IMR-90 (cell line): ENCODE measurements around the gene C6orf15. TPM values are rescaled to one million over a fixed set of nuclear protein-coding genes. Genes with fewer than 3 reads are reported as not detected.

ENCODE experiments used
- ATAC-seq: fragments of 200-7000 bp; cut with Tn5 transposase; 2 replicates; pipeline ENCODE4 v1.9.1; 2020; ENCODE audit warnings: low read depth, mild to moderate bottlenecking, moderate library complexity
- BruUV-seq: library from RNA; stranded (reverse); fragments of 400-500 nt; replicated peaks from 2 replicates; lab custom pipeline; 2021; lab: Mats Ljungman, UMichigan
- CTCF ChIA-PET: fragments of 300-600 bp; formaldehyde crosslinking; extraction: SDS; loops from one replicate; lab custom pipeline; 2021; ENCODE audit warnings: antibody characterized with exemption; lab: Yijun Ruan, JAX
- POLR2A ChIA-PET: fragments of 300-600 bp; sonication (Branson Sonifier 250); formaldehyde crosslinking; loops from one replicate; lab custom pipeline; 2022; ENCODE audit warnings: antibody characterized with exemption; ENCODE audit not compliant: unreplicated experiment; lab: Charles Lee
- DNase-seq: peaks from one replicate; pipeline ENCODE4 v3.0.0; 2013
- H2AFZ ChIP-seq: replicated peaks from 2 replicates; pipeline ENCODE3; 2013; ENCODE audit warnings: low read length, mild to moderate bottlenecking; ENCODE audit not compliant: poor library complexity
- H2AK5ac ChIP-seq: 2 replicates; pipeline ENCODE4 v1.6.1; 2013; ENCODE audit warnings: low read depth, low read length, inconsistent platforms
- H2AK9ac ChIP-seq: replicated peaks from 2 replicates; pipeline ENCODE3; 2013; ENCODE audit warnings: mild to moderate bottlenecking, low read depth, low read length, moderate library complexity; ENCODE audit not compliant: poor library complexity
- H2BK120ac ChIP-seq: 2 replicates; pipeline ENCODE4 v1.6.1; 2013; ENCODE audit warnings: low read depth, low read length, inconsistent platforms
- H2BK15ac ChIP-seq: 3 replicates; pipeline ENCODE4 v1.6.1; 2013; ENCODE audit warnings: low read depth, low read length, inconsistent platforms
- H2BK20ac ChIP-seq: 2 replicates; pipeline ENCODE4 v1.6.1; 2013; ENCODE audit warnings: low read depth, mild to moderate bottlenecking, inconsistent platforms, low read length, moderate library complexity
- H2BK5ac ChIP-seq: 2 replicates; pipeline ENCODE4 v1.6.1; 2013; ENCODE audit warnings: mild to moderate bottlenecking, low read depth, low read length, inconsistent platforms; ENCODE audit not compliant: poor library complexity, severe bottlenecking
- H3K14ac ChIP-seq: replicated peaks from 2 replicates; pipeline ENCODE4 v1.6.1; 2013; ENCODE audit warnings: low read depth, low read length, inconsistent platforms
- H3K18ac ChIP-seq: 2 replicates; pipeline ENCODE4 v1.6.1; 2013; ENCODE audit warnings: low read depth, low read length, control low read depth
- H3K23ac ChIP-seq: 2 replicates; pipeline ENCODE4 v1.6.1; 2013; ENCODE audit warnings: low read depth, low read length, inconsistent platforms
- H3K27ac ChIP-seq: 2 replicates; pipeline ENCODE4 v1.5.1; 2013; ENCODE audit warnings: mild to moderate bottlenecking, control low read depth, low read length; ENCODE audit not compliant: insufficient read depth
- H3K27me3 ChIP-seq: 2 replicates; pipeline ENCODE4 v1.6.1; 2013; ENCODE audit warnings: low read length; ENCODE audit not compliant: control insufficient read depth, insufficient read depth
- H3K36me3 ChIP-seq: 2 replicates; pipeline ENCODE4 v1.6.1; 2013; ENCODE audit warnings: low read length, mixed read lengths; ENCODE audit not compliant: control insufficient read depth, insufficient read depth
- H3K4ac ChIP-seq: 2 replicates; pipeline ENCODE4 v1.6.1; 2013; ENCODE audit warnings: low read depth, low read length, inconsistent platforms
- H3K4me1 ChIP-seq: 2 replicates; pipeline ENCODE4 v1.6.1; 2013; ENCODE audit warnings: low read length, mixed read lengths; ENCODE audit not compliant: control insufficient read depth, insufficient read depth
- H3K4me2 ChIP-seq: 2 replicates; pipeline ENCODE4 v1.6.1; 2013; ENCODE audit warnings: low read depth, mild to moderate bottlenecking, control low read depth, low read length, moderate library complexity
- H3K4me3 ChIP-seq: 2 replicates; pipeline ENCODE4 v1.5.1; 2013; ENCODE audit warnings: low read depth, mild to moderate bottlenecking, control low read depth, low read length, moderate library complexity; ENCODE audit not compliant: insufficient read depth
- H3K56ac ChIP-seq: 2 replicates; pipeline ENCODE4 v1.6.1; 2013; ENCODE audit warnings: low read length, inconsistent platforms; ENCODE audit not compliant: insufficient read depth; ENCODE audit errors: extremely low read depth
- H3K79me1 ChIP-seq, 2 experiments: 2 replicates each; pipeline ENCODE4 v1.6.1; 2013; ENCODE audit warnings: low read length in 2 of 2, inconsistent platforms in 1 of 2, low read depth in 1 of 2
- H3K9ac ChIP-seq: 2 replicates; pipeline ENCODE4 v1.6.1; 2013; ENCODE audit warnings: low read depth, low read length, control low read depth
- H3K9me1 ChIP-seq: 2 replicates; pipeline ENCODE4 v1.6.1; 2013; ENCODE audit warnings: low read length, inconsistent platforms; ENCODE audit not compliant: insufficient read depth
- H3K9me3 ChIP-seq: 2 replicates; pipeline ENCODE4 v1.6.1; 2013; ENCODE audit warnings: low read length; ENCODE audit not compliant: control insufficient read depth, insufficient read depth
- H4K20me1 ChIP-seq: 2 replicates; pipeline ENCODE4 v1.6.1; 2013; ENCODE audit warnings: low read length, inconsistent platforms; ENCODE audit not compliant: insufficient read depth
- H4K5ac ChIP-seq: 2 replicates; pipeline ENCODE4 v1.6.1; 2013; ENCODE audit warnings: mild to moderate bottlenecking, low read depth, low read length, control low read depth
- H4K8ac ChIP-seq, 2 experiments: 2 replicates each; pipeline ENCODE4 v1.6.1; 2013; ENCODE audit warnings: low read depth in 2 of 2, low read length in 2 of 2, control low read depth in 1 of 2, inconsistent platforms in 1 of 2
- H4K91ac ChIP-seq: 2 replicates; pipeline ENCODE4 v1.6.1; 2013; ENCODE audit warnings: low read depth, low read length, inconsistent platforms; ENCODE audit not compliant: insufficient read depth
- BHLHE40 ChIP-seq: fragments of 150-350 bp; IDR thresholded peaks from 2 replicates; pipeline ENCODE4 v1.6.1; 2016; ENCODE audit warnings: mild to moderate bottlenecking, low read depth, low read length
- CEBPB ChIP-seq: IDR thresholded peaks from 2 replicates; pipeline ENCODE4 v1.6.1; 2012; ENCODE audit warnings: low read depth, low read length, improper control_type of control experiment
- CHD1 ChIP-seq: IDR thresholded peaks from 2 replicates; pipeline ENCODE4 v1.6.1; 2012; ENCODE audit warnings: low read depth, low read length, improper control_type of control experiment
- MAZ ChIP-seq: IDR thresholded peaks from 2 replicates; pipeline ENCODE4 v1.6.1; 2012; ENCODE audit warnings: low read depth, mild to moderate bottlenecking, low read length, improper control_type of control experiment, moderate library complexity, borderline replicate concordance
- MXI1 ChIP-seq: IDR thresholded peaks from 2 replicates; pipeline ENCODE4 v1.6.1; 2012; ENCODE audit warnings: low read depth, mild to moderate bottlenecking, low read length, moderate library complexity, borderline replicate concordance
- NFE2L2 ChIP-seq: fragments of 150-350 bp; IDR thresholded peaks from 2 replicates; pipeline ENCODE4 v1.6.1; 2016; ENCODE audit warnings: low read depth, mild to moderate bottlenecking, low read length
- POLR2A ChIP-seq: IDR thresholded peaks from 2 replicates; pipeline ENCODE4 v1.6.1; 2012; ENCODE audit warnings: mild to moderate bottlenecking, low read depth, low read length
- RAD21 ChIP-seq: IDR thresholded peaks from 2 replicates; pipeline ENCODE4 v1.6.1; 2012; ENCODE audit warnings: low read length, improper control_type of control experiment
- WGBS, 2 experiments: methylation state at CpG; one replicate each; pipeline versions ENCODE4 v1.1.5 to v1.1.7; 2013; ENCODE audit warnings: missing lambda C conversion rate in 2 of 2; ENCODE audit not compliant: insufficient read length in 1 of 2; ENCODE audit errors: extremely low coverage in 2 of 2; 5-methylcytosine and 5-hydroxymethylcytosine counted together
- dilution Hi-C: fragments of 300-500 bp; cut with HindIII; formaldehyde crosslinking; loops from one replicate; pipeline ENCODE4 v1.14.3; 2018; ENCODE audit warnings: low sequenced_read_pairs; ENCODE audit not compliant: unreplicated experiment
- in situ Hi-C: fragments of 300-500 bp; cut with MboI; formaldehyde crosslinking; loops from 3 replicates; pipeline ENCODE4 v1.14.3; 2019; ENCODE audit warnings: low sequenced_read_pairs, inconsistent platforms, mixed read lengths
- intact Hi-C: fragments of 100-400 bp; cut with micrococcal nuclease; formaldehyde crosslinking; loops from 2 replicates; pipeline ENCODE4 v1.10.0; 2022
- polyA plus RNA-seq, 3 experiments: library from polyadenylated mRNA; depleted of rRNA; stranded (reverse); fragments of >200 nt; gene quantifications; 2 replicates each; pipeline ENCODE4 v1.2.3, GENCODE V29; 2012; ENCODE audit warnings: low replicate concordance in 1 of 3
- total RNA-seq: library from RNA; depleted of rRNA; stranded (reverse); fragments of >200 nt; gene quantifications from 2 replicates; pipeline ENCODE4 v1.2.3, GENCODE V29; 2012
- TF ChIP-seq, protein P1 (sequence below): fragments of 150-350 bp; IDR thresholded peaks from 2 replicates; pipeline ENCODE4 v1.6.1; 2017; ENCODE audit warnings: mild to moderate bottlenecking, antibody characterized with exemption, low read length, low read depth
- TF ChIP-seq, protein P2 (sequence below): fragments of 150-350 bp; IDR thresholded peaks from 2 replicates; pipeline ENCODE4 v1.6.1; 2016; ENCODE audit warnings: low read depth, mild to moderate bottlenecking, low read length, moderate library complexity, borderline replicate concordance
- TF ChIP-seq, protein P3 (sequence below): conservative IDR thresholded peaks from 2 replicates; pipeline ENCODE4 v1.5.1; 2012; ENCODE audit warnings: mild to moderate bottlenecking, low read depth, low read length, improper control_type of control experiment

C6orf15 gene
- total and polyA plus RNA-seq, 2 of the 4 experiments (the other 2 are of a cell fraction), result not detected

DNA sequence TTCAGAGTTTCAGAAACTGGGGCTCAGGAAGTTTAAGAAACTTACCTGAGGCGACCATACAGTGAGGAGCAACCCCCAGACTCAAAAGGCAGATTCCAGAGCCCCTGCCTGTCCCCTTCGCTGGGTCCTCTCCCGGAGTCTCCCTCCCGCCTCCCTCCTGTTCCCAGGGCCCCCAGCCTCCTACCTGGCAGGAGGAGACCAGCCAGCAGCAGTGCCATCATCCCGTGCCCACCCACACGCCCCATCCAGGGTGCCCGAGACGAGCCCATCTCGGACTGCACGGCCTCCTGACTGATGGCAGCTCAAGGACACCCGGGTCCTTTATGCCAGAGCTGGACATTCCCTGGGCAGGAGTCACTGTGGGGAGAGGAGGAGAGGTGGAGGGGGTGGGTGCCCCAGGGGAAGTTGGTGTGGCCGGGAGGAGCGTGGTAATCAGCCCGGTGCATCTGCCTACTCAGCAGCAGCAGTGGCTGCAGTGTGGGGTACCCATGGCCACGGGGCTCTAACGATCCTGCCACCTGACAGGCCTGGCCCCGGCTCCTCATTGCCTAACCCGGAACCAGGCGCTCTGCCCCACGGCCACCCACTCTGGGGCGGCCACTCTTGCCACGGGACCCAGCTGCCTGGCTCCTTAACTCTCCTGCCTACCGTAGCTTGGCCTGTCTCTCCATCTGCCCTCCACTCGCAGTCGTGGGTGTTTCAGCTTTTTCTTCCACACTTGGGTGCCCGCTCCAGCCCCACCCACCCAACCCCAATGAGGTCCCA, 8.0 kb upstream of the C6orf15 start, which contains the start of gene CDSN:
TSS of gene CDSN (minus strand) at position 296 of the 765 bp plus-strand sequence. CDS start at position 269, 27 bp downstream.
- Histone ChIP-seq H4K20me1 (no peaks in the 10 kb centered on the region), H4K91ac (no peak within 1 kb of the TSS), H3K9me1 (peaks cover under 1% of the 10 kb centered on the region), H2AFZ (no peak within 1 kb of the TSS), H3K18ac (no peak within 1 kb of the TSS), H3K4ac (no peak within 1 kb of the TSS), H4K8ac (no peak within 1 kb of the TSS), H2AK9ac (no peak within 1 kb of the TSS), H2AK5ac (no peak within 1 kb of the TSS), H3K4me3 (no peak within 1 kb of the TSS), H3K27ac (no peak within 1 kb of the TSS), H3K4me1 (peaks cover 2% of the 10 kb centered on the region), H3K4me2 (no peak within 1 kb of the TSS), H4K5ac (no peak within 1 kb of the TSS), H3K36me3 (no peaks in the 10 kb centered on the region), H3K27me3 (peaks cover 3% of the 10 kb centered on the region; the same call in 1 of the 2 replicates), H3K14ac (no peak within 1 kb of the TSS), H2BK120ac (no peak within 1 kb of the TSS), H3K23ac (no peak within 1 kb of the TSS), H2BK5ac (no peak within 1 kb of the TSS), H2BK15ac (no peak within 1 kb of the TSS), H3K9ac (no peak within 1 kb of the TSS), H3K56ac (no peak within 1 kb of the TSS), H3K79me1 (peaks cover 0 to 3% of the 10 kb centered on the region in 2 experiments; a peak in 2 of 4 replicates), H3K9me3 (no peaks in the 10 kb centered on the region), H2BK20ac (no peak within 1 kb of the TSS)
- DNase-seq, result no peak
- CTCF ChIA-PET, result no interaction called here
- WGBS, 2 experiments, result 92% methylated on average over 16 of the region's 26 CpGs; no CpG with 5 or more reads in 1 of the 2 experiments
- in situ Hi-C loops, result no loop called here
- dilution Hi-C loops, result no loop called here
- no TSS peak for BruUV-seq
- POLR2A ChIA-PET, result no interaction called here
- no peak for ATAC-seq
- TF ChIP-seq MAZ (no peak), CHD1 (no peak), RAD21 (no peak), POLR2A (no peak), MXI1 (no peak), NFE2L2 (no peak), CEBPB (no peak), BHLHE40 (no peak)
- TF ChIP-seq, protein P1, sequence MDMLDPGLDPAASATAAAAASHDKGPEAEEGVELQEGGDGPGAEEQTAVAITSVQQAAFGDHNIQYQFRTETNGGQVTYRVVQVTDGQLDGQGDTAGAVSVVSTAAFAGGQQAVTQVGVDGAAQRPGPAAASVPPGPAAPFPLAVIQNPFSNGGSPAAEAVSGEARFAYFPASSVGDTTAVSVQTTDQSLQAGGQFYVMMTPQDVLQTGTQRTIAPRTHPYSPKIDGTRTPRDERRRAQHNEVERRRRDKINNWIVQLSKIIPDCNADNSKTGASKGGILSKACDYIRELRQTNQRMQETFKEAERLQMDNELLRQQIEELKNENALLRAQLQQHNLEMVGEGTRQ, result no peak
- TF ChIP-seq, protein P2, sequence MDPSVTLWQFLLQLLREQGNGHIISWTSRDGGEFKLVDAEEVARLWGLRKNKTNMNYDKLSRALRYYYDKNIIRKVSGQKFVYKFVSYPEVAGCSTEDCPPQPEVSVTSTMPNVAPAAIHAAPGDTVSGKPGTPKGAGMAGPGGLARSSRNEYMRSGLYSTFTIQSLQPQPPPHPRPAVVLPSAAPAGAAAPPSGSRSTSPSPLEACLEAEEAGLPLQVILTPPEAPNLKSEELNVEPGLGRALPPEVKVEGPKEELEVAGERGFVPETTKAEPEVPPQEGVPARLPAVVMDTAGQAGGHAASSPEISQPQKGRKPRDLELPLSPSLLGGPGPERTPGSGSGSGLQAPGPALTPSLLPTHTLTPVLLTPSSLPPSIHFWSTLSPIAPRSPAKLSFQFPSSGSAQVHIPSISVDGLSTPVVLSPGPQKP, result no peak
- TF ChIP-seq, protein P3, sequence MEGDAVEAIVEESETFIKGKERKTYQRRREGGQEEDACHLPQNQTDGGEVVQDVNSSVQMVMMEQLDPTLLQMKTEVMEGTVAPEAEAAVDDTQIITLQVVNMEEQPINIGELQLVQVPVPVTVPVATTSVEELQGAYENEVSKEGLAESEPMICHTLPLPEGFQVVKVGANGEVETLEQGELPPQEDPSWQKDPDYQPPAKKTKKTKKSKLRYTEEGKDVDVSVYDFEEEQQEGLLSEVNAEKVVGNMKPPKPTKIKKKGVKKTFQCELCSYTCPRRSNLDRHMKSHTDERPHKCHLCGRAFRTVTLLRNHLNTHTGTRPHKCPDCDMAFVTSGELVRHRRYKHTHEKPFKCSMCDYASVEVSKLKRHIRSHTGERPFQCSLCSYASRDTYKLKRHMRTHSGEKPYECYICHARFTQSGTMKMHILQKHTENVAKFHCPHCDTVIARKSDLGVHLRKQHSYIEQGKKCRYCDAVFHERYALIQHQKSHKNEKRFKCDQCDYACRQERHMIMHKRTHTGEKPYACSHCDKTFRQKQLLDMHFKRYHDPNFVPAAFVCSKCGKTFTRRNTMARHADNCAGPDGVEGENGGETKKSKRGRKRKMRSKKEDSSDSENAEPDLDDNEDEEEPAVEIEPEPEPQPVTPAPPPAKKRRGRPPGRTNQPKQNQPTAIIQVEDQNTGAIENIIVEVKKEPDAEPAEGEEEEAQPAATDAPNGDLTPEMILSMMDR, result no peak
- intact Hi-C loops, result no loop called here
